Lung (tissue), 12 donors: ENCODE results near the gene JAKMIP3. TPM values are rescaled to one million over a fixed set of nuclear protein-coding genes. Genes with fewer than 3 reads are reported as not detected.

Experiments used
- ATAC-seq: fragments of 200-7000 bp; cut with Tn5 transposase; one replicate; pipeline ENCODE4 v1.9.1; 2020; ENCODE audit warnings: moderate number of reproducible peaks; ENCODE audit not compliant: insufficient read depth, low FRiP score
- DNase-seq, 3 donors: peaks; one replicate each; pipeline ENCODE4 v3.0.0-alpha.2; 2013 to 2017
- H3K27ac ChIP-seq, 2 donors: one replicate each; pipeline ENCODE4 v1.5.1; 2013; ENCODE audit warnings: mild to moderate bottlenecking in 2 of 2, moderate library complexity in 2 of 2, control low read depth in 1 of 2, inconsistent platforms in 1 of 2, low read depth in 1 of 2, low read length in 1 of 2
- H3K27me3 ChIP-seq, 3 donors: one replicate each; pipeline ENCODE4 v1.5.1; 2013; ENCODE audit warnings: low read length in 2 of 3; ENCODE audit not compliant: control insufficient read depth in 3 of 3, insufficient read depth in 3 of 3
- H3K36me3 ChIP-seq, 4 donors: one replicate each; pipeline ENCODE4 v1.5.1; 2013; ENCODE audit warnings: low read length in 4 of 4, mild to moderate bottlenecking in 1 of 4, moderate library complexity in 1 of 4; ENCODE audit not compliant: control insufficient read depth in 4 of 4, insufficient read depth in 4 of 4
- H3K4me1 ChIP-seq, 5 donors: one replicate each; pipeline ENCODE4 v1.5.1; 2013; ENCODE audit warnings: low read length in 5 of 5, mild to moderate bottlenecking in 2 of 5, moderate library complexity in 1 of 5; ENCODE audit not compliant: control insufficient read depth in 5 of 5, insufficient read depth in 5 of 5
- H3K4me3 ChIP-seq: one replicate; pipeline ENCODE4 v1.5.1; 2013; ENCODE audit warnings: mild to moderate bottlenecking, control low read depth, moderate library complexity
- H3K9ac ChIP-seq, 2 donors: one replicate each; pipeline ENCODE4 v1.5.1; 2013; ENCODE audit warnings: low read length in 2 of 2, control low read depth in 1 of 2; ENCODE audit not compliant: insufficient read depth in 1 of 2
- H3K9me3 ChIP-seq, 4 donors: one replicate each; pipeline ENCODE4 v1.5.1; 2013; ENCODE audit warnings: low read length in 3 of 4, mild to moderate bottlenecking in 1 of 4, moderate library complexity in 1 of 4; ENCODE audit not compliant: control insufficient read depth in 4 of 4, insufficient read depth in 3 of 4
- CTCF ChIP-seq: IDR thresholded peaks from 2 replicates; pipeline ENCODE4 v1.5.1; 2012; ENCODE audit warnings: mild to moderate bottlenecking; ENCODE audit errors: control extremely low read depth, extremely low read depth
- WGBS, 2 donors: extraction: QIAGEN DNeasy Blood & Tissue Kit; methylation state at CpG; one replicate each; pipeline ENCODE4 v1.1.7; 2013; 5-methylcytosine and 5-hydroxymethylcytosine counted together
- polyA plus RNA-seq, 2 donors: library from polyadenylated mRNA; stranded (reverse); fragments of 200-250 nt; gene quantifications; one replicate each; pipeline ENCODE4 v1.2.1, GENCODE V29; 2013
- total RNA-seq, 2 donors: library from RNA; depleted of rRNA in 1 of 2; stranded (reverse); fragments of >200 nt in 1 of 2; gene quantifications; one replicate each; pipeline ENCODE4 v1.2.1, GENCODE V29; 2014 to 2021
- donor health status: control.
- donor health status: control.
- donor health status: Bipolar disorder and iron deficiency.
- donor health status: healthy.
- donor health status: DM: yes; HTN: yes; CAD: no.

The JAKMIP3 gene
- total and polyA plus RNA-seq, 4 donors: 0.14 to 0.34 (median 0.21) TPM

- Histone ChIP-seq H3K27me3 (peaks cover 2 to 13% (median 3%) of the 10 kb centered on the region in 3 donors), H3K27ac (no peak overlapping the region), H3K4me1 (no peaks in the 10 kb centered on the region), H3K4me3 (no peak overlapping the region), H3K9ac (no peak overlapping the region), H3K36me3 (no peaks in the 10 kb centered on the region), H3K9me3 (peaks cover 0 to 9% (median 0%) of the 10 kb centered on the region in 4 donors)
- no peak for DNase-seq
- no peak for TF ChIP-seq CTCF
- WGBS, 2 donors: 58 to 77% methylated on average over 5 of the region's 5 CpGs
- no peak for ATAC-seq
Measured at GRCh38 chr10:132097609-132098377, 32.0 kb downstream of the JAKMIP3 start.

GRCh38 chr10:132098539-132099388 lies 33.0 kb downstream of the JAKMIP3 start:
- no peak overlapping the region for H3K9ac ChIP-seq
- H3K36me3 ChIP-seq: no peaks in the 10 kb centered on the region
- peaks cover 0 to 4% (median 0%) of the 10 kb centered on the region in 4 donors for H3K9me3 ChIP-seq
- ATAC-seq: no peak
- no peak for TF ChIP-seq CTCF
- peaks cover 2 to 13% (median 3%) of the 10 kb centered on the region in 3 donors for H3K27me3 ChIP-seq
- H3K4me1 ChIP-seq: no peaks in the 10 kb centered on the region
- H3K27ac ChIP-seq: no peak overlapping the region
- WGBS, 2 donors: 63 to 67% methylated on average over 24 of the region's 24 CpGs
- no peak for DNase-seq
- no peak overlapping the region for H3K4me3 ChIP-seq

GRCh38 chr10:132099389-132100090 lies 33.8 kb downstream of the JAKMIP3 start:
- Histone ChIP-seq H3K27ac (no peak overlapping the region), H3K9ac (no peak overlapping the region), H3K36me3 (no peaks in the 10 kb centered on the region), H3K27me3 (peaks cover 2 to 13% (median 3%) of the 10 kb centered on the region in 3 donors), H3K4me1 (no peaks in the 10 kb centered on the region), H3K9me3 (peaks cover 0 to 4% (median 0%) of the 10 kb centered on the region in 4 donors), H3K4me3 (no peak overlapping the region)
- ATAC-seq (no peak), DNase-seq (peak in 1 of 3 donors; percentile 2)
- TF ChIP-seq CTCF: no peak
- WGBS, 2 donors: 73 to 77% methylated on average over 23 to 25 of the region's 25 CpGs
